HG03103 (cell line): ENCODE measurements around the gene RGS10.

Experiments
- ATAC-seq: cut with Tn5 transposase; IDR thresholded peaks from one replicate; pipeline ENCODE4 v1.9.1; 2021; ENCODE audit warnings: low read depth; ENCODE audit not compliant: unreplicated experiment

Gene RGS10

GRCh38 chr10:119453313-119453712 lies 89.2 kb downstream of the RGS10 start:
- no peak for ATAC-seq

DNA sequence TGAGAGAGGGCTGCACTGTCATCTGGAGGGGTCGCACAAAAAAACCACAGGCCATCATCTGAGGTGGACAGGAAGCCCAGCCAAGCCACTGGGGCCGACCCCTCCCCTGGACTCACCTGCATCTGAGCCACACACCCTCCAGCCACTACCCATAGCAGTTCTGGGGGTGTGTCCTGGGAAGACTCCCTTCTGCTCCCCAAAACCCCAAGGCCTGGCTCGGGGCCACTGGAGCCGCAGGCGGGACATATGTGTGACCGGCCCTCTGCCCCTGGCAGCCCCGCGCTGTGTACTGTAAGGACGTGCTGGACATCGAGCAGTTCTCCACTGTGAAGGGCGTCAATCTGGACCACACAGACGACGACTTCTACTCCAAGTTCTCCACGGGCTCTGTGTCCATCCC lies 90.1 kb downstream of the RGS10 start:
- ATAC-seq, result no peak

GRCh38 chr10:119451300-119451896 lies 91.1 kb downstream of the RGS10 start:
- ATAC-seq, result no peak

DNA sequence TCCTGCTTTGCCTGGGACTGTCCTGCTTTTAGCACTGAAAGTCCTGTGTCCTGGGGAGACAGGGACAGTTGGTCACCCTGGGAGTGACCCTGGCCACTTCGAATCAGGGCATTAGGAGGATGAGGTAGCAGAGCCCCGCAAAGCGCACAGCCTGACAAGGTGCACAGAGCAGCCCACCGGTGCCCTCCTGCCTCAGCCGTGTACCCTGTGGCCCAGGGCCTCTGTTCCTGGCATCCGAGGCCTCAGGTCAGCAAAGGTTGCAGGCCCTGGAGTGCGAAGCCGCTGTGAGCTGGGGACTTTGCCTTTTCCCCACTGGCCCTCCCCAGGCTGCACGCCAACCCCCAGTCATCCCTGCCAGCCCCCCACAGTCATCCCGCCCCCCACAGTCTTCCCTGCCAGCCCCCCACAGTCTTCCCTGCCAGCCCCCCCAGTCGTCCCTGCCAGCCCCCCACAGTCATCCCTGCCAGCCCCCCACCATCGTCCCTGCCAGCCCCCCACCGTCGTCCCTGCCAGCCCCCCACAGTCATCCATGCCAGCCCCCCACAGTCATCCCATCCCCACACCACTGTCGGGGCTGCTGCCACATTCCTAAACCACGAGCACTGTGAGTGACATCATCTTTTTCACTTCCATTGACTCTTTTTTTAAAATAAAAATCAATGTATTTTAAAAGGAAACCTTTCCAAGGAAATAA lies 91.8 kb downstream of the RGS10 start:
- no peak for ATAC-seq
